SIG-M5 (cell line): ENCODE results near the gene PCSK4.
"Not testable (repeated sequence)": the region's sequence is repeated elsewhere in the genome, so short reads cannot be mapped to it uniquely, and the experiment has no call there.

Source experiments
- DNase-seq: peaks from one replicate; lab custom pipeline; 2025; lab: John Stamatoyannopoulos, UW

PCSK4 gene

DNA sequence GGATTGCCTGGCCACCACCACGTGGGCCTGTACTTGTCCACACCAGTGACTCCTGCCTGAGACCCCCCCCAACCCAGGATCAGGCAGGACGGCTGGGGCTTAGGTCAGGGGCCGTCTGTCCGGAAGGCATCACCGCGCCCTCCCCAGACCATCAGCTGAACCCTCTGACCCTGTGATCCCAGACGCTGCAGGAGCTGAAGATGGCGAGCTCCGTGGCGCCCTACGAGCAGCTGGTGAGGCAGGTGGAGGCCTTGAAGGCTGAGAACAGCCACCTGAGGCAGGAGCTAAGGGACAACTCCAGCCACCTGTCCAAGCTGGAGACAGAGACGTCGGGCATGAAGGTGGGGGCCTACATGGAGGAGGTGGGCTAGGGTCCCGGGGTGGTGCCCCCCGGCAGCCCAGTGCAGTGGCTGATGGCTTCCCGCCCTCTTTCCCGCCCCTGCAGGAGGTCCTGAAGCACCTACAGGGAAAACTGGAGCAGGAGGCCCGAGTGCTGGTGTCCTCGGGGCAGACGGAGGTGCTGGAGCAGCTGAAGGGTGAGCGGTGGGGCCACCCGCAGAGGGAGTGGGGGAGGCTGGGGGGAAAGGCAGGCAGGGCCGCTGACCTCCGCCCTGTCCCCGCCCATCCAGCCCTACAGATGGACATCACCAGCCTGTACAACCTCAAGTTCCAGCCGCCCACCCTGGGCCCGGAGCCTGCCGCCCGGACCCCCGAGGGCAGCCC, 37.2 kb downstream of the PCSK4 start:
- no peak for DNase-seq

DNA sequence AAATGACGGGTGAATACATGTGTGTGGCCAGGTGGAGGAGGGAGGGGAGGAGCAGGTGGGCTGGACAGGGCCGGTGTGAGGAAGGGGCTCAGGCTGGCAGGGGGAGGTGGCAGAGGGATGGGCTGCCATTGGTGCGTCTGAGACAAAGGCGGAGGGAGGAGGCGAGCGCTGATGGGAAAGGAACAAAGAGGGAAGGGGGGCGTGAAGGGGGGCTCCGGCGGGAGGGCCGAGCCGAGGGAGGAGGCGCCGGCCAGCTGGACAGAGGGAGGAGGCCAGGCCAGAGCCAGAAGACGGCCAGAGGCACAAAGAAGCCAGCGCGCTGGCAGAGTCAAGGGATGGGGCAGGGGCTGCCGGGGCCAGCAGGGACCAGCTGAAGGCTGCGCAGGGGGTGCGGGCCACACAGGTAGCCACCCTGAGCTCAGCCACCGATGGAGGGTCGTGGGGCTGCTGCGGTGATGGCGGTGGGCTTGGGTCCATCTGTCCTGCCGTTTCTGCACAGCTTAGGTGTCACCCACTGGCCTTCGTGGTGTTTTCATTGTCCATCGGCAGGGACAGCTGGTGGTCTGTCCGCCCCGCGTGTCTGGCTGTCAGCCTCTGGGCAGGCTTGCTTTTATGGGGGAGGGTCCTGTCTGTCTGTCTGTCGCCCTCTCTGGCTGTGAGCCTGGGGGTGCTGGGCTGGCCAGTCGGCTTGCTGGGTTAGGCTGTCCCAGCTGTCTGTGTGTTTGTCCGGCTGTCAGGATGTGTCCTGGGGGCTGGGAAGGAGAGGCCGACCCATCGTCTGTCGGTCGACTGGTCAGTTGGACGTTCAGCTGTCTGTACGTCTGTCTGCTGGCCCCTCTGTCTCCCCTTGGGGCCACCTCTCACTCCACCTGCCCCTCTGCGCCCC, 38.0 kb downstream of the PCSK4 start:
- DNase-seq, result no peak

DNA sequence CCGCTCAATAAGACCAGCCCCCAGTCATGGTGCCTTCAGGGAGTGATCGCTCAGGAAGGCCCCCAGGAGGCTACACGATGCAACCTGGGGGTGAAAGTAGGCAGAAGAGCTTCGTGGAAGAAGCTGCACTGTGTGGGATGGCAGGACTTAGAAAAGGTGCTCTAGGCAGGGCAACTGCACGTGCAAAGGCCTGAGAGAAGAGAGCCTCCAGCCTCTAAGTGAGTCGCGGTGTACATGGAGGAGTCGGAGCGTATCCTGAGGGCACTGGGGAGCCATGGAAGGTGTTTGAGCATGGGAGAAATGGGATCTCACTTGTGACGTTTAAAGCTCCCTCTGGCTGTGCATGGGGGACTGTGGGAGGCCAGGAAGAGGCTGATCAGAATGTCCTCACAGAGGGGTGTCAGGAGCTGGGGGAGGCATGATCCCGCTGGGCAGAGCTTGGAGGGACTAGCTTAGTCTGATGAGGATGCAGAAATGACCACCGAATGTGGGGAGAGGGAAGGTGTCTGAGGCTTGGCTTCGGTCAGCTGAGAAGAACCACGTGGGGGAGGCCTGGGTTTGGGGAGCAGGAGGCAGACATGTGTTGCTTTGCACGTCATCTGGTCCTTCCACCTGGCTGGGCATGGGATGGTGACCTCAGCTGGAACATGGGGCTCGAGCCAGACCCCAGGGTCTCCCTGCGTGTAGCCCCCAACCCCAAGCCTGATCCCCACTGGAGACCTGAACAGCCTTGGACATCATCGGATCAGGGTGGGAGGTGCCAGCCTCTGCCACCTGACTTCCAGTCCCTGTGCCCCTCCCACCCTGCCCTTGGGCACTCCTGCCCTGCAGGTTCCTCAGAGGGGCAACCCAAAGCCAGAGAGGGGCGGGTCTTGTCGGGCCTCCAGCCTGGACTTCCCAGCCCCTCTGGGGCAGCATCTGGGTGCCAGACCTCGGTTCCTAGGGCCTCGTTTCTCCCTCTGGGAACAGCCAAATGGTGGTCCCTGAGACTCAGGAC, 39.1 kb downstream of the PCSK4 start:
- no peak for DNase-seq

DNA sequence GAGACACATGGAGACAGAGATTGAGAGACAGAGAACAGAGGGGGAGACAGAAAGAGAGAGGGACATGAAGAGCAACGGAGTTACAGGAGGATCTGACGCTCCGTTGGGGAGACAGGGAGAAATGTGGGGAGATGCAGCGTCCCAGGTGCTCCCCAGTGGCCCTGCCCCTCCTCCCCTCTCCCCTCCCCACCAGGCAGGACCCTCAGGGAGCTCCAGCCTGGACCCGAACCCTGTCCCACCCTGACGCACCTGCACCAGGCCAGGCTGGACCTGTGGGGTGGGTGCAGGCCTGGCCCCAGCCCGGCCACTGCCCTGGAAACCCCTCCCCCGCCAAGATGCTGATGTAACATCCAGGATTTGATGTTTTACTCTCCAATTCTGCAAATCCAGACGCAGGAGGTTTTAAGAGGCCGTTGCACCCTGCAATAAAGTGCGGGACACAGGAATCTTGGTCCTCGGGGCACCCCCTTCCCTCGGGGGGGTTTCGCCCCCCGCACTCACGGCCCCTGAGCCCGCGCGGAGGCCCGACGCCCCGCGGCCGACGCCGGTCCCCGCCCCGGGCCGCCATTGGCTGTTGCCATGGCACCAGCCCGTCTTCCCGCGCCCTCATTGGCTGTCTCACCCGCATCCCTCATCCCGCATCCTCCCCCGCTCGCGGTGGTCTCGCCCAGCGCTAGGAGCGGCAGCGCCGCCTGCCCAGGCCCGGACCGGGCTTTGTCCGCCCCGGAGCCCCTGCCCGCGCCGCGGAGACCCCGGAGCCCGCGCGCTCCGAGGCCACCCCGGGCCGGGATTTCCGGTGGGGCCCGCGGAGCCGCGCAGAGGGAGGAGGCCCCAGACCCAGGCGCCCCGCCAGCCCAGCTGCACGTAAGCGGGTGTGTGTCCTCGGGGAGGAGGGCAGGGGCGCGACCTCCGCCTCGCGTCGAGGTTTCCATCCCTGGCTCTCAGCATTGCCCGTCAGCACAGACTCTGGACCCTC, 40.4 kb downstream of the PCSK4 start, which contains the start of gene APC2:
TSS of gene APC2 (plus strand) at position 655 of the 976 bp plus-strand sequence. CDS start 2,881 bp downstream, outside the sequence.
- no peak for DNase-seq

GRCh38 chr19:1447944-1448343, 42.2 kb downstream of the PCSK4 start:
- no peak for DNase-seq

DNA sequence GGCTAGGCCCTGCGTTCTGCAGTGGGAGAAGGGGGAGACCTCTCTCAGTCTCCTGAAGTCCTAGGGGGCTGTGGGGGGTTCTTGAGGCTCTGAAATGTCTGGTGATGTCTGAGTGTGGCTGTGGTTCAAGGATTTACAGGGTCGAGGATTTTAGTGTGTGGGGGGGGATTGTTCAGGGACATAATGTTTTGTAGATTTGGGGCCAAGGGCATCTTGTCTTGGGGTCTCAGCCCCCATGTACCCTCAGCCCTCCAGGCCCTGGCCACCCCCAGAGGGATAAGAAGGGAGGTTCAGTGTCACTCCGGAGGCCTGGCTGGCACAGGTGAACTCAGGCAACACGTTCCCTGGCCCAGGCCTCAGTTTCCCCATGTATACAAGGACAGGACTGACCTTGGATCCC, 42.6 kb downstream of the PCSK4 start:
- no peak for DNase-seq

DNA sequence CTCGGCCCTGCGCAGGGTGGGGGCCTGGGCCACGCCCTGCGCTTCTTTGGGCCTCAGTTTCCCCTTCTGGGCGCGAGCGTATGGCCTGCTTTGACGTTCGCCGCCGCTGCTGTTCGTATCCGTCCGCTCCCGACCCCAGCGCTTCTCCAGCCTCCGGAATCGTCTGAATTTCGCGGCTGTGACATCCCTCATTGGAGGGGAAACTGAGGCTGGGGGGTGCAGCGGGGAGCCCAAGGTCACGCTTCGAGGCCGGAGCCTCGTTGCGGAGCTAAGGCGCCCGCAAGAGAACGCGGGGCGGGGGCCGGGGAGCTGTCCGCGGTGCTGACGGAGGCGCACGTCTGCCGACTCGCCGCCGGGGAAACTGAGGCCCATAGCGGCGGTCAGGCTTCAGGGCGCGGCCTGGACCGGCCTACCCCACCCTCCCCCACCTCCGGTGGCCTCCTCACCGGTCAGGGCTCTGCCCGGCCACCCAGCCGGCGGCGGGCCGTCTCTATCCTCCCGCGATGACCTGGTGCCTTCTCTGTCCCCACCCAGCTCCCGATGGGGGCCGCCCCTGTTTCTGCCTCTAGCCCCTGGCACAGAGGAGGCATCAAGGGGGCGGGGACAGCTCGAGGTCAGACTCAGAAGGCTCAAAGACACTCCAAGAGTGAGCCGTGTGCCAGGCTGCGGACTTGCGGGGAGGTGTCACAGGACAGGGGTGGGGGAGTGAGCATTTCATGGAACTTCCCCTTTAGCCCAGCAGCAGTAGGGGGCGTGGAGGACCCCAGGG, 43.3 kb downstream of the PCSK4 start:
- DNase-seq, result no peak

GRCh38 chr19:1445932-1446712, 44.0 kb downstream of the PCSK4 start:
- no peak for DNase-seq

DNA sequence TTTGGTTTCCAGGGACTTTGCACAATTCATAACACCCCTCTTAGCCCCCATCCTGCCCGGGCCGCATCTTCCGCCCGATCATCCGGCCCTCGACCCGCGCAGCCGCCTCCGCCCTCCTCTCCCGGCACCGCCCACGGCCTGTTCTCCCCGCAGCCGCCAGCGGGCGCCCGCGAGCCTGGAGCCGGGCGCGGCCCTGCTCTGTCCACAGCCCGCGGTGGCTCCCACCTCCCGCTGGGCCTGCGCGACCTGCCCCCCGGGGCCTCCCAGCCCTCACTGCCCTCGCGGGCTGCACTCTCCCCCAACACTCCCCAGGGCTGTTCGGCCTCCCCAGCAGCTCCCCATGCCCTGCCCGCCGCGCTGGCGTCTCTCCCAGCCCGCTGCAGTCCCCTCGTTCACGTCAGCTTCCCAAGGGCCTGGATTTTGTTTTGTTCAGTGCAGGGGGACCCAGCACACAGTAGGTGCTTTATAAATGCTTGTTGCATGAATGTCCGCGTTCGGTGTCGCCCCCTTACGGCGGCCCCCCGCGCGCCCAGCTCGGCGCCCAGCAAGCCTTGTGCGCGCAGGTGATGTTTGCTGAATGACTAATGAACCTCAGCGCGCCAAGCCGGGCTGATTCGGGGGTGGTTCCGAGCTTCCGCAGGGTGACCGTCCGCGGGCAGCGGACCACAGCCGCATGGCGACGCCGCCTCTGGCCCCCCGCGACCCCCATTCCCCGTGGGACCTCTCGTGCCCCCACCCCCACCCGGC, 44.8 kb downstream of the PCSK4 start:
- DNase-seq, result no peak

- no peak for DNase-seq
Observed at GRCh38 chr19:1441677-1442438, 48.3 kb downstream of the PCSK4 start.

DNA sequence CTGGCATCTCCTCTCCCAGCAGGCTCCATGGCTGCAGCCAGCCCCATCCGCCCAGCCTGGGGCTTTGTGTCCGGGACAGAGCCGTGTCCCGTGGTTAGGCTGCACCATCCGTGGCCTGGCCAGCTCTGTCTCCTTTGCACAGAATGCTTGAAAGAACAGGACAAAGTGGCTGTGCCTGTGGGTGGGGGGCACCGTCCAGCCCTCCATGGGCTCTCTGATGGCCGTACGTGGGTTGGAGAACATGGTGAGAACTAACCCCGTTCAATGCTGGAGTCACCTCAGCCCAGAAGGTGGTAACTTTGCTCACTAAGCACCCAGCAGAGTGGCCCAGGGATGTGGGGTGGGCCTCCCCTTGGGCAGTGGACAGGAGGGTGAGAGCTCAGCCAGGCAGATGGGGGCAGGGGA, 49.1 kb downstream of the PCSK4 start:
- DNase-seq, result no peak

GRCh38 chr19:1440418-1440801, 49.7 kb downstream of the PCSK4 start:
- no peak for DNase-seq

- DNase-seq, result not testable (repeated sequence)
Observed at GRCh38 chr19:1439525-1440417, 50.4 kb downstream of the PCSK4 start.

GRCh38 chr19:1438933-1439354, 51.2 kb downstream of the PCSK4 start:
- no peak for DNase-seq

DNA sequence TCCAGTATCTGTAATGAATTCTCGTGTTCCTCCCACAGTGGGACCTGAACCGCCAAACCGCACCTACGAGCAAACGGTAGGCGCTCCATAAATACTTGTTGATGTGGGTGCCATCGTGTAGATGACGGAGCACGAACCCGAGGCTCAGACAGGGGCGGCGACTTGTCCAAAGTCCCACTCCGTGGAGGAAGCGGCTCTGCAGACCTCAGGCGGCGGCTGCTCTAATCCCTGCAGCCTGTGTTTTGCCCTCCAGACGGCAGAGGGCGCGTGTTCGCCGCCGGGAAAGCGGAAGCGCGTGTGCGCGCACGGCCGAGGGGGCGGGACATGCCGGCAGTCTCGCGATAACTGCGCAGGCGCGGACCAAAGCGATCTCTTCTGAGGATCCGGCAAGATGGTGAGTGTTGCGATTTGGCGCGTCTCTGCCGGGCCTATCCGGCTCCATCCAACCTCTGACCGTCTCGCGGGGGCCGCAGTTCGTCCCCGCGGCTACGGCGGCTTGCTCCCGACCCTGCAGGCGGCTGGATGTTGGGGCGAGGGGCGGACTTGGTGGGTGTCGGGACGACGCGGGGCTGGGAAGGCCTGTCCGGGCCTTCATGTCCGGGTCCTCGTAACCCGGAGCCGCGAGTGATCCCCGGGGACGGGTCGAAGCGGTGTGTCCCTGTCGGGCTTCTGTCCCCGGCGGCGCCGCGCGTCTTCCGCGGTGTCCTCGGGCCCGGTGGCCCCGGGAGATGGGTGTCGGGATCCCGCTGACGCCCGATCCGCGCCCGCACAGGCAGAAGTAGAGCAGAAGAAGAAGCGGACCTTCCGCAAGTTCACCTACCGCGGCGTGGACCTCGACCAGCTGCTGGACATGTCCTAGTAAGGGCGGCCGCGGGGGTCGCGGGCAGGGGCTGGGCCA, 51.9 kb downstream of the PCSK4 start, which contains the start of gene RPS15:
TSS of gene RPS15 (plus strand) at position 362 of the 898 bp plus-strand sequence. CDS start at position 392, 30 bp downstream.
- peak; percentile 40 for DNase-seq
